IMR-90 (cell line): Measurements from ENCODE around the gene STPG4. TPM values are rescaled to one million over a fixed set of nuclear protein-coding genes. Genes with fewer than 3 reads are reported as not detected.

Experiments
- ATAC-seq: fragments of 200-7000 bp; cut with Tn5 transposase; 2 replicates; pipeline ENCODE4 v1.9.1; 2020; ENCODE audit warnings: low read depth, mild to moderate bottlenecking, moderate library complexity
- BruUV-seq: library from RNA; stranded (reverse); fragments of 400-500 nt; replicated peaks from 2 replicates; lab custom pipeline; 2021; lab: Mats Ljungman, UMichigan
- CTCF ChIA-PET: fragments of 300-600 bp; formaldehyde crosslinking; extraction: SDS; loops from one replicate; lab custom pipeline; 2021; ENCODE audit warnings: antibody characterized with exemption; lab: Yijun Ruan, JAX
- POLR2A ChIA-PET: fragments of 300-600 bp; sonication (Branson Sonifier 250); formaldehyde crosslinking; loops from one replicate; lab custom pipeline; 2022; ENCODE audit warnings: antibody characterized with exemption; ENCODE audit not compliant: unreplicated experiment; lab: Charles Lee
- DNase-seq: peaks from one replicate; pipeline ENCODE4 v3.0.0; 2013
- H2AFZ ChIP-seq: replicated peaks from 2 replicates; pipeline ENCODE3; 2013; ENCODE audit warnings: low read length, mild to moderate bottlenecking; ENCODE audit not compliant: poor library complexity
- H2AK5ac ChIP-seq: 2 replicates; pipeline ENCODE4 v1.6.1; 2013; ENCODE audit warnings: low read depth, low read length, inconsistent platforms
- H2AK9ac ChIP-seq: replicated peaks from 2 replicates; pipeline ENCODE3; 2013; ENCODE audit warnings: mild to moderate bottlenecking, low read depth, low read length, moderate library complexity; ENCODE audit not compliant: poor library complexity
- H2BK120ac ChIP-seq: 2 replicates; pipeline ENCODE4 v1.6.1; 2013; ENCODE audit warnings: low read depth, low read length, inconsistent platforms
- H2BK15ac ChIP-seq: 3 replicates; pipeline ENCODE4 v1.6.1; 2013; ENCODE audit warnings: low read depth, low read length, inconsistent platforms
- H2BK20ac ChIP-seq: 2 replicates; pipeline ENCODE4 v1.6.1; 2013; ENCODE audit warnings: low read depth, mild to moderate bottlenecking, inconsistent platforms, low read length, moderate library complexity
- H2BK5ac ChIP-seq: 2 replicates; pipeline ENCODE4 v1.6.1; 2013; ENCODE audit warnings: mild to moderate bottlenecking, low read depth, low read length, inconsistent platforms; ENCODE audit not compliant: poor library complexity, severe bottlenecking
- H3K14ac ChIP-seq: replicated peaks from 2 replicates; pipeline ENCODE4 v1.6.1; 2013; ENCODE audit warnings: low read depth, low read length, inconsistent platforms
- H3K18ac ChIP-seq: 2 replicates; pipeline ENCODE4 v1.6.1; 2013; ENCODE audit warnings: low read depth, low read length, control low read depth
- H3K23ac ChIP-seq: 2 replicates; pipeline ENCODE4 v1.6.1; 2013; ENCODE audit warnings: low read depth, low read length, inconsistent platforms
- H3K27ac ChIP-seq: 2 replicates; pipeline ENCODE4 v1.5.1; 2013; ENCODE audit warnings: mild to moderate bottlenecking, control low read depth, low read length; ENCODE audit not compliant: insufficient read depth
- H3K27me3 ChIP-seq: 2 replicates; pipeline ENCODE4 v1.6.1; 2013; ENCODE audit warnings: low read length; ENCODE audit not compliant: control insufficient read depth, insufficient read depth
- H3K36me3 ChIP-seq: 2 replicates; pipeline ENCODE4 v1.6.1; 2013; ENCODE audit warnings: low read length, mixed read lengths; ENCODE audit not compliant: control insufficient read depth, insufficient read depth
- H3K4ac ChIP-seq: 2 replicates; pipeline ENCODE4 v1.6.1; 2013; ENCODE audit warnings: low read depth, low read length, inconsistent platforms
- H3K4me1 ChIP-seq: 2 replicates; pipeline ENCODE4 v1.6.1; 2013; ENCODE audit warnings: low read length, mixed read lengths; ENCODE audit not compliant: control insufficient read depth, insufficient read depth
- H3K4me2 ChIP-seq: 2 replicates; pipeline ENCODE4 v1.6.1; 2013; ENCODE audit warnings: low read depth, mild to moderate bottlenecking, control low read depth, low read length, moderate library complexity
- H3K4me3 ChIP-seq: 2 replicates; pipeline ENCODE4 v1.5.1; 2013; ENCODE audit warnings: low read depth, mild to moderate bottlenecking, control low read depth, low read length, moderate library complexity; ENCODE audit not compliant: insufficient read depth
- H3K56ac ChIP-seq: 2 replicates; pipeline ENCODE4 v1.6.1; 2013; ENCODE audit warnings: low read length, inconsistent platforms; ENCODE audit not compliant: insufficient read depth; ENCODE audit errors: extremely low read depth
- H3K79me1 ChIP-seq, 2 experiments: 2 replicates each; pipeline ENCODE4 v1.6.1; 2013; ENCODE audit warnings: low read length in 2 of 2, inconsistent platforms in 1 of 2, low read depth in 1 of 2
- H3K9ac ChIP-seq: 2 replicates; pipeline ENCODE4 v1.6.1; 2013; ENCODE audit warnings: low read depth, low read length, control low read depth
- H3K9me1 ChIP-seq: 2 replicates; pipeline ENCODE4 v1.6.1; 2013; ENCODE audit warnings: low read length, inconsistent platforms; ENCODE audit not compliant: insufficient read depth
- H3K9me3 ChIP-seq: 2 replicates; pipeline ENCODE4 v1.6.1; 2013; ENCODE audit warnings: low read length; ENCODE audit not compliant: control insufficient read depth, insufficient read depth
- H4K20me1 ChIP-seq: 2 replicates; pipeline ENCODE4 v1.6.1; 2013; ENCODE audit warnings: low read length, inconsistent platforms; ENCODE audit not compliant: insufficient read depth
- H4K5ac ChIP-seq: 2 replicates; pipeline ENCODE4 v1.6.1; 2013; ENCODE audit warnings: mild to moderate bottlenecking, low read depth, low read length, control low read depth
- H4K8ac ChIP-seq, 2 experiments: 2 replicates each; pipeline ENCODE4 v1.6.1; 2013; ENCODE audit warnings: low read depth in 2 of 2, low read length in 2 of 2, control low read depth in 1 of 2, inconsistent platforms in 1 of 2
- H4K91ac ChIP-seq: 2 replicates; pipeline ENCODE4 v1.6.1; 2013; ENCODE audit warnings: low read depth, low read length, inconsistent platforms; ENCODE audit not compliant: insufficient read depth
- RAD21 ChIP-seq: IDR thresholded peaks from 2 replicates; pipeline ENCODE4 v1.6.1; 2012; ENCODE audit warnings: low read length, improper control_type of control experiment
- RFX5 ChIP-seq: IDR thresholded peaks from 2 replicates; pipeline ENCODE4 v1.8.0; 2012; ENCODE audit warnings: low read depth, mild to moderate bottlenecking, low read length, moderate library complexity
- SMC3 ChIP-seq: fragments of 150-350 bp; IDR thresholded peaks from 2 replicates; pipeline ENCODE4 v1.6.1; 2016; ENCODE audit warnings: low read depth, mild to moderate bottlenecking, antibody characterized with exemption, low read length, moderate library complexity
- WGBS, 2 experiments: methylation state at CpG; one replicate each; pipeline versions ENCODE4 v1.1.5 to v1.1.7; 2013; ENCODE audit warnings: missing lambda C conversion rate in 2 of 2; ENCODE audit not compliant: insufficient read length in 1 of 2; ENCODE audit errors: extremely low coverage in 2 of 2; 5-methylcytosine and 5-hydroxymethylcytosine counted together
- dilution Hi-C: fragments of 300-500 bp; cut with HindIII; formaldehyde crosslinking; loops from one replicate; pipeline ENCODE4 v1.14.3; 2018; ENCODE audit warnings: low sequenced_read_pairs; ENCODE audit not compliant: unreplicated experiment
- in situ Hi-C: fragments of 300-500 bp; cut with MboI; formaldehyde crosslinking; loops from 3 replicates; pipeline ENCODE4 v1.14.3; 2019; ENCODE audit warnings: low sequenced_read_pairs, inconsistent platforms, mixed read lengths
- intact Hi-C: fragments of 100-400 bp; cut with micrococcal nuclease; formaldehyde crosslinking; loops from 2 replicates; pipeline ENCODE4 v1.10.0; 2022
- polyA plus RNA-seq, 3 experiments: library from polyadenylated mRNA; depleted of rRNA; stranded (reverse); fragments of >200 nt; gene quantifications; 2 replicates each; pipeline ENCODE4 v1.2.3, GENCODE V29; 2012; ENCODE audit warnings: low replicate concordance in 1 of 3
- total RNA-seq: library from RNA; depleted of rRNA; stranded (reverse); fragments of >200 nt; gene quantifications from 2 replicates; pipeline ENCODE4 v1.2.3, GENCODE V29; 2012

The STPG4 gene
- total and polyA plus RNA-seq, 2 of the 4 experiments (the other 2 are of a cell fraction), result 0.12 to 0.18 TPM

- Histone ChIP-seq H4K8ac (no peak overlapping the region), H3K79me1 (peaks cover 0 to 11% of the 10 kb centered on the region in 2 experiments; a peak in 3 of 4 replicates)
- dilution Hi-C loops, result no loop called here
Observed at GRCh38 chr2:47203995-47204394, 48.9 kb upstream of the STPG4 start.

More at GRCh38 chr2:47203995-47204394, 48.9 kb upstream of the STPG4 start:
- Histone ChIP-seq H2AFZ (no peak overlapping the region), H4K5ac (no peak overlapping the region), H4K20me1 (no peaks in the 10 kb centered on the region), H2BK15ac (peak overlapping the region; percentile 55; the same call in 1 of the 3 replicates), H2BK20ac (peak overlapping the region; percentile 33; the same call in 1 of the 2 replicates), H3K27ac (no peak overlapping the region), H3K36me3 (no peaks in the 10 kb centered on the region), H3K9ac (no peak overlapping the region), H3K9me3 (no peaks in the 10 kb centered on the region), H2AK5ac (peak overlapping the region; percentile 77), H3K4me3 (no peak overlapping the region), H2BK120ac (peak overlapping the region; percentile 25; the same call in 1 of the 2 replicates), H3K9me1 (peaks cover 18% of the 10 kb centered on the region; the same call in 1 of the 2 replicates), H3K27me3 (no peaks in the 10 kb centered on the region), H3K4ac (0 out of 2 replicates have a peak overlapping the region, but pooled peaks have one; percentile 24), H4K91ac (no peak overlapping the region; the same call in 1 of the 2 replicates), H3K18ac (no peak overlapping the region), H3K23ac (no peak overlapping the region), H3K4me2 (no peak overlapping the region), H3K14ac (no peak overlapping the region), H2AK9ac (no peak overlapping the region), H3K56ac (no peak overlapping the region), H3K4me1 (peaks cover 26% of the 10 kb centered on the region), H2BK5ac (no peak overlapping the region)
- 95% methylated on average over 4 of the region's 4 CpGs; no CpG with 5 or more reads in 1 of the 2 experiments for WGBS, 2 experiments
- POLR2A ChIA-PET, result no interaction called here
- CTCF ChIA-PET, result interaction anchor here (0.7 kb wide), 1 partner anchor 31 kb away, joined by 3 read pairs; no protein-coding TSS in a partner anchor
- no TSS peak for BruUV-seq
- DNase-seq (no peak), ATAC-seq (no peak)
- intact Hi-C loops, result no loop called here
- in situ Hi-C loops, result no loop called here
- TF ChIP-seq RFX5, result no peak
- TF ChIP-seq SMC3, result no peak
- TF ChIP-seq RAD21, result no peak
